ENCODE measurements around the gene CFDP1.

- no peak for TF ChIP-seq POLR2A (IDR thresholded peaks at IDR 0.05)
- TF ChIP-seq, protein P1, sequence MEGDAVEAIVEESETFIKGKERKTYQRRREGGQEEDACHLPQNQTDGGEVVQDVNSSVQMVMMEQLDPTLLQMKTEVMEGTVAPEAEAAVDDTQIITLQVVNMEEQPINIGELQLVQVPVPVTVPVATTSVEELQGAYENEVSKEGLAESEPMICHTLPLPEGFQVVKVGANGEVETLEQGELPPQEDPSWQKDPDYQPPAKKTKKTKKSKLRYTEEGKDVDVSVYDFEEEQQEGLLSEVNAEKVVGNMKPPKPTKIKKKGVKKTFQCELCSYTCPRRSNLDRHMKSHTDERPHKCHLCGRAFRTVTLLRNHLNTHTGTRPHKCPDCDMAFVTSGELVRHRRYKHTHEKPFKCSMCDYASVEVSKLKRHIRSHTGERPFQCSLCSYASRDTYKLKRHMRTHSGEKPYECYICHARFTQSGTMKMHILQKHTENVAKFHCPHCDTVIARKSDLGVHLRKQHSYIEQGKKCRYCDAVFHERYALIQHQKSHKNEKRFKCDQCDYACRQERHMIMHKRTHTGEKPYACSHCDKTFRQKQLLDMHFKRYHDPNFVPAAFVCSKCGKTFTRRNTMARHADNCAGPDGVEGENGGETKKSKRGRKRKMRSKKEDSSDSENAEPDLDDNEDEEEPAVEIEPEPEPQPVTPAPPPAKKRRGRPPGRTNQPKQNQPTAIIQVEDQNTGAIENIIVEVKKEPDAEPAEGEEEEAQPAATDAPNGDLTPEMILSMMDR (IDR thresholded peaks at IDR 0.05) = no peak
Observed at GRCh38 chr16:75260851-75261589, 172.3 kb downstream of the CFDP1 start.
